Heart left ventricle (tissue), 16 donors: ENCODE results near the gene PKP1. TPM values are rescaled to one million over a fixed set of nuclear protein-coding genes. Genes with fewer than 3 reads are reported as not detected.

Experiments used
- ATAC-seq, 4 donors: fragments of 200-7000 bp; cut with Tn5 transposase; one replicate each; pipeline ENCODE4 v1.9.1; 2020 to 2022; ENCODE audit warnings: moderate library complexity in 4 of 4, mild to moderate bottlenecking in 3 of 4, moderate number of reproducible peaks in 1 of 4
- DNase-seq, 5 donors: peaks; one replicate each; pipeline ENCODE4 v3.0.0-alpha.2; 2020
- H3K27ac ChIP-seq, 12 donors: fragments of 200-600 bp; sonication (generic) in 4 of 12; one replicate each; pipeline versions ENCODE4 v1.5.0 to v1.8.0; 2016 to 2022; ENCODE audit warnings: mild to moderate bottlenecking in 2 of 12
- H3K27me3 ChIP-seq, 9 donors: fragments of 200-600 bp; sonication (generic) in 2 of 9; one replicate each; pipeline versions ENCODE4 v1.5.1 to v1.8.0; 2016 to 2022; ENCODE audit warnings: mild to moderate bottlenecking in 3 of 9
- H3K36me3 ChIP-seq, 9 donors: fragments of 200-600 bp; sonication (generic) in 2 of 9; one replicate each; pipeline versions ENCODE4 v1.5.0 to v1.8.0; 2018 to 2022; ENCODE audit warnings: mild to moderate bottlenecking in 2 of 9
- H3K4me1 ChIP-seq, 12 donors: fragments of 200-600 bp; sonication (generic) in 4 of 12; one replicate each; pipeline versions ENCODE4 v1.5.0 to v1.8.0; 2016 to 2022; ENCODE audit warnings: mild to moderate bottlenecking in 3 of 12
- H3K4me3 ChIP-seq, 12 donors: fragments of 200-600 bp; sonication (generic) in 4 of 12; one replicate each; pipeline versions ENCODE4 v1.5.0 to v1.8.0; 2017 to 2022; ENCODE audit warnings: mild to moderate bottlenecking in 9 of 12, moderate library complexity in 4 of 12
- H3K9me3 ChIP-seq, 12 donors: fragments of 200-600 bp; sonication (generic) in 4 of 12; one replicate each; pipeline versions ENCODE4 v1.5.0 to v1.8.0; 2016 to 2022; ENCODE audit warnings: mild to moderate bottlenecking in 1 of 12
- CTCF ChIP-seq, 12 donors: fragments of 200-600 bp; sonication (generic) in 4 of 12; IDR thresholded peaks; one replicate each; pipeline versions ENCODE4 v1.5.0 to v1.8.0; 2018 to 2022; ENCODE audit warnings: antibody characterized with exemption in 12 of 12, mild to moderate bottlenecking in 5 of 12
- POLR2A ChIP-seq, 2 donors: fragments of 450-650 bp; IDR thresholded peaks; one replicate each; pipeline ENCODE4 v1.6.1; 2017; ENCODE audit warnings: antibody characterized with exemption in 2 of 2, mild to moderate bottlenecking in 2 of 2, moderate library complexity in 2 of 2
- WGBS, 4 donors: extraction: QIAGEN DNeasy Blood & Tissue Kit in 2 of 4; methylation state at CpG; one replicate each; pipeline versions ENCODE4 v1.1.5 to v1.1.7; 2013 to 2018; 5-methylcytosine and 5-hydroxymethylcytosine counted together
- intact Hi-C, 10 donors: fragments of 100-400 bp; cut with DNase I; formaldehyde crosslinking; loops; one replicate each; pipeline versions ENCODE4 v1.11.1 to v1.14.2; 2022
- polyA plus RNA-seq, 2 donors: library from polyadenylated mRNA; stranded (reverse); fragments of 200-250 nt; gene quantifications; one replicate each; pipeline ENCODE4 v1.2.3, GENCODE V29; 2013
- total RNA-seq, 9 donors: library from RNA; depleted of rRNA in 2 of 9; stranded (reverse); fragments of >200 nt in 2 of 9; fragmentation: NEBNext Ultra II Directional in 3 of 9; extraction: Animal tissue kit (Norgen Biotek cat#: 25700) in 3 of 9; gene quantifications; one replicate each; pipeline versions ENCODE4 v1.1.0 to v1.2.4, GENCODE V29; 2016 to 2023
- donor health status: ischemic (EF 13 %, LVEDD 7.1; RV severe dilation, severe dysfunction).
- donor health status: healthy with polysubstance abuse.
- donor health status: DM: no; HTN: yes; CAD: no.
- donor health status: DM: no; HTN: no; CAD: no.
- donor health status: ischemic (EF 25% LVEDD 6.9; RV normal size, moderate dysfunction).
- donor health status: ischemic (EF 25% LVEDD 5.7; RV mildly dilated, moderate dysfunction).
- donor health status: healthy.
- donor health status: DM: yes; HTN: yes; CAD: no.
- donor health status: ischemic (EF 35%, LVEDD 5.7; RV mildly dilated, moderate dysfunction).
- donor health status: nonischemic (EF 11% LVEDD 7.7; RV severe dilation, severe dysfunction).
- donor health status: DM: yes; HTN: yes; CAD: no.
- donor health status: PGD.
- donor health status: ischemic (EF 29% LVEDD 5.4; RV normal size, mild dysfunction).
- donor health status: nonischemic (EF 23%, LVEDD 6.1; RV moderate dilation, normal function).

Gene PKP1
- total and polyA plus RNA-seq, 11 donors = 0.09 to 1.6 (median 0.32) TPM; not detected in 3

GRCh38 chr1:201286445-201286844 is 3.1 kb downstream of the PKP1 start:
- H3K9me3 ChIP-seq = no peaks in the 10 kb centered on the region
- DNase-seq (no peak), ATAC-seq (no peak)
- TF ChIP-seq CTCF (IDR thresholded peaks at IDR 0.05) (no peak), POLR2A (IDR thresholded peaks at IDR 0.05) (no peak)
- no peaks in the 10 kb centered on the region for H3K36me3 ChIP-seq
- peaks cover 0 to 14% (median 6%) of the 10 kb centered on the region in 12 donors for H3K4me1 ChIP-seq
- no peak overlapping the region for H3K4me3 ChIP-seq
- no peak overlapping the region for H3K27ac ChIP-seq
- intact Hi-C loops = no loop called here
- H3K27me3 ChIP-seq = peaks cover 13 to 45% (median 31%) of the 10 kb centered on the region in 9 donors
- WGBS, 4 donors = 85 to 100% (median 91%) methylated on average over 1 of the region's 1 CpG

GRCh38 chr1:201288007-201288406 is 4.7 kb downstream of the PKP1 start:
- H3K27ac ChIP-seq = no peak overlapping the region
- intact Hi-C loops = no loop called here
- no peaks in the 10 kb centered on the region for H3K36me3 ChIP-seq
- H3K27me3 ChIP-seq = peaks cover 13 to 32% (median 19%) of the 10 kb centered on the region in 9 donors
- H3K9me3 ChIP-seq = no peaks in the 10 kb centered on the region
- no peak for DNase-seq
- peaks cover 0 to 12% (median 5%) of the 10 kb centered on the region in 12 donors for H3K4me1 ChIP-seq
- no peak for ATAC-seq
- WGBS, 4 donors = 91 to 97% (median 92%) methylated on average over 6 of the region's 6 CpGs
- TF ChIP-seq POLR2A (IDR thresholded peaks at IDR 0.05) (no peak), CTCF (IDR thresholded peaks at IDR 0.05) (no peak)
- H3K4me3 ChIP-seq = no peak overlapping the region

GRCh38 chr1:201288765-201289164 is 5.5 kb downstream of the PKP1 start:
- no peak overlapping the region for H3K27ac ChIP-seq
- no peak overlapping the region for H3K4me3 ChIP-seq
- H3K36me3 ChIP-seq = no peaks in the 10 kb centered on the region
- intact Hi-C loops = no loop called here
- ATAC-seq (no peak), DNase-seq (no peak)
- TF ChIP-seq POLR2A (IDR thresholded peaks at IDR 0.05) = no peak
- no peak for TF ChIP-seq CTCF (IDR thresholded peaks at IDR 0.05)
- no peaks in the 10 kb centered on the region for H3K9me3 ChIP-seq
- 36 to 72% (median 65%) methylated on average over 5 to 7 of the region's 7 CpGs for WGBS, 4 donors
- H3K4me1 ChIP-seq = peaks cover 0 to 4% (median 0%) of the 10 kb centered on the region in 12 donors
- H3K27me3 ChIP-seq = peaks cover 9 to 25% (median 11%) of the 10 kb centered on the region in 9 donors

- Histone ChIP-seq H3K4me3 (no peak overlapping the region), H3K36me3 (no peaks in the 10 kb centered on the region), H3K9me3 (no peaks in the 10 kb centered on the region), H3K27ac (no peak overlapping the region), H3K4me1 (no peaks in the 10 kb centered on the region), H3K27me3 (peaks cover 0 to 10% (median 0%) of the 10 kb centered on the region in 9 donors)
- no peak for TF ChIP-seq POLR2A (IDR thresholded peaks at IDR 0.05)
- TF ChIP-seq CTCF (IDR thresholded peaks at IDR 0.05) = no peak
- no peak for DNase-seq
- 91 to 97% (median 93%) methylated on average over 7 of the region's 7 CpGs for WGBS, 4 donors
- no peak for ATAC-seq
- intact Hi-C loops = no loop called here
These were observed 7.2 kb downstream of the PKP1 start for GRCh38 chr1:201290551-201290950.
